MCF 10A (cell line): ENCODE results near the gene AMZ1. TPM values are rescaled to one million over a fixed set of nuclear protein-coding genes. Genes with fewer than 3 reads are reported as not detected.

Source experiments
- BruUV-seq: library from RNA; stranded (reverse); fragments of 400-500 nt; replicated peaks from 2 replicates; lab custom pipeline; 2021; lab: Mats Ljungman, UMichigan
- CTCF ChIA-PET: fragments of 300-600 bp; sonication (Branson Sonifier 250); formaldehyde crosslinking; extraction: SDS; loops from one replicate; lab custom pipeline; 2021; ENCODE audit warnings: antibody characterized with exemption, inconsistent platforms; lab: Yijun Ruan, JAX
- POLR2A ChIA-PET: fragments of 300-600, 350-650 bp; sonication (Branson Sonifier 250); formaldehyde crosslinking; extraction: SDS; loops from one replicate; lab custom pipeline; 2020; ENCODE audit warnings: antibody characterized with exemption, inconsistent platforms; lab: Yijun Ruan, JAX
- DNase-seq: peaks from one replicate; pipeline ENCODE4 v3.0.0-alpha.2; 2018; ENCODE audit not compliant: unreplicated experiment
- H3K27ac Mint-ChIP-seq: one replicate; pipeline ENCODE4 v1.8.0; 2022; ENCODE audit warnings: mild to moderate bottlenecking, low read depth, mixed read lengths; ENCODE audit not compliant: unreplicated experiment
- H3K27me3 Mint-ChIP-seq: one replicate; pipeline ENCODE4 v1.8.0; 2022; ENCODE audit warnings: mixed read lengths; ENCODE audit not compliant: insufficient read depth, unreplicated experiment
- H3K36me3 Mint-ChIP-seq: one replicate; pipeline ENCODE4 v1.8.0; 2022; ENCODE audit warnings: mild to moderate bottlenecking, moderate library complexity, mixed read lengths; ENCODE audit not compliant: insufficient read depth, unreplicated experiment
- H3K4me1 Mint-ChIP-seq: one replicate; pipeline ENCODE4 v1.8.0; 2022; ENCODE audit warnings: mixed read lengths; ENCODE audit not compliant: insufficient read depth, unreplicated experiment
- H3K4me3 Mint-ChIP-seq: one replicate; pipeline ENCODE4 v1.8.0; 2022; ENCODE audit warnings: mild to moderate bottlenecking, moderate library complexity, mixed read lengths; ENCODE audit not compliant: unreplicated experiment
- H3K9me3 Mint-ChIP-seq: one replicate; pipeline ENCODE4 v1.8.0; 2022; ENCODE audit warnings: mixed read lengths; ENCODE audit not compliant: unreplicated experiment
- CTCF ChIP-seq: fragments of 200-600 bp; IDR thresholded peaks from one replicate; pipeline ENCODE4 v1.8.0; 2022; ENCODE audit warnings: antibody characterized with exemption, mild to moderate bottlenecking; ENCODE audit not compliant: unreplicated experiment
- intact Hi-C: fragments of 100-400 bp; cut with micrococcal nuclease; formaldehyde crosslinking; loops from 2 replicates; pipeline ENCODE4 v1.14.1; 2022
- total RNA-seq: library from RNA; stranded (reverse); gene quantifications from 2 replicates; pipeline ENCODE4 v1.2.3, GENCODE V29; 2022

The AMZ1 gene
- total RNA-seq, 1 experiment from 2014 or later = not detected

GRCh38 chr7:2732959-2733584, 45.1 kb downstream of the AMZ1 start:
- no peak overlapping the region for H3K4me3 Mint-ChIP-seq
- CTCF ChIA-PET = interaction anchor here (0.6 to 1.2 kb wide), 3 partner anchors 28 to 132 kb away, joined by 3 to 4 read pairs (median 3); no protein-coding TSS in a partner anchor
- no TSS peak for BruUV-seq

GRCh38 chr7:2734084-2734686, 46.2 kb downstream of the AMZ1 start:
- BruUV-seq = no TSS peak

More at GRCh38 chr7:2732959-2733584, 45.1 kb downstream of the AMZ1 start:
- no peaks in the 10 kb centered on the region for H3K27me3 Mint-ChIP-seq
- intact Hi-C loops = no loop called here
- no peaks in the 10 kb centered on the region for H3K9me3 Mint-ChIP-seq
- H3K36me3 Mint-ChIP-seq = peaks cover 37% of the 10 kb centered on the region
- no peak for DNase-seq
- H3K4me1 Mint-ChIP-seq = no peaks in the 10 kb centered on the region
- TF ChIP-seq CTCF = no peak
- POLR2A ChIA-PET = interaction anchor here (0.6 kb wide), 1 partner anchor 28 kb away, joined by 3 read pairs; no protein-coding TSS in a partner anchor
- H3K27ac Mint-ChIP-seq = no peak overlapping the region

GRCh38 chr7:2734751-2735571, 47.0 kb downstream of the AMZ1 start:
- TF ChIP-seq CTCF = no peak
- no peaks in the 10 kb centered on the region for H3K27me3 Mint-ChIP-seq
- no peaks in the 10 kb centered on the region for H3K9me3 Mint-ChIP-seq
- ChIA-PET CTCF (interaction anchor here (0.5 kb wide), 1 partner anchor 16 kb away, joined by 3 read pairs; no protein-coding TSS in a partner anchor), POLR2A (no interaction called here)
- intact Hi-C loops = no loop called here
- no TSS peak for BruUV-seq
- no peak for DNase-seq
- H3K4me3 Mint-ChIP-seq = no peak overlapping the region
- H3K4me1 Mint-ChIP-seq = no peaks in the 10 kb centered on the region
- H3K36me3 Mint-ChIP-seq = peaks cover 24% of the 10 kb centered on the region
- no peak overlapping the region for H3K27ac Mint-ChIP-seq

More at GRCh38 chr7:2734084-2734686, 46.2 kb downstream of the AMZ1 start:
- CTCF ChIA-PET = interaction anchor here (0.5 to 1.2 kb wide), 4 partner anchors 13 to 39 kb away, joined by 3 read pairs; no protein-coding TSS in a partner anchor
- no peaks in the 10 kb centered on the region for H3K4me1 Mint-ChIP-seq
- no peak overlapping the region for H3K4me3 Mint-ChIP-seq
- intact Hi-C loops = no loop called here
- POLR2A ChIA-PET = no interaction called here
- H3K27me3 Mint-ChIP-seq = no peaks in the 10 kb centered on the region
- TF ChIP-seq CTCF = no peak
- H3K9me3 Mint-ChIP-seq = no peaks in the 10 kb centered on the region
- no peak overlapping the region for H3K27ac Mint-ChIP-seq
- peaks cover 26% of the 10 kb centered on the region for H3K36me3 Mint-ChIP-seq
- no peak for DNase-seq

- H3K27ac Mint-ChIP-seq = no peak overlapping the region
- CTCF ChIA-PET = no interaction called here
- no TSS peak for BruUV-seq
- no peaks in the 10 kb centered on the region for H3K9me3 Mint-ChIP-seq
- H3K36me3 Mint-ChIP-seq = peaks cover 18% of the 10 kb centered on the region
- POLR2A ChIA-PET = no interaction called here
- no peaks in the 10 kb centered on the region for H3K27me3 Mint-ChIP-seq
- DNase-seq = no peak
- TF ChIP-seq CTCF = no peak
- H3K4me3 Mint-ChIP-seq = no peak overlapping the region
- intact Hi-C loops = no loop called here
- no peaks in the 10 kb centered on the region for H3K4me1 Mint-ChIP-seq
These were observed 47.7 kb downstream of the AMZ1 start for GRCh38 chr7:2735744-2736143.
